DOHH2 (cell line): Measurements from ENCODE around the gene DHRS7C.

Source experiments
- EZH2phosphoT487 ChIP-seq: fragments of 200-600 bp; sonication (generic); IDR thresholded peaks from 2 replicates; pipeline ENCODE4 v1.6.1; 2017; ENCODE audit warnings: borderline replicate concordance, mild to moderate bottlenecking, antibody characterized with exemption, low read length, moderate library complexity, mixed read lengths
- TF ChIP-seq, protein P1 (sequence below): fragments of 200-600 bp; sonication (generic); IDR thresholded peaks from one replicate; pipeline ENCODE4 v1.5.1; 2014; ENCODE audit warnings: antibody characterized with exemption, mild to moderate bottlenecking, low read depth, low read length; ENCODE audit not compliant: poor library complexity, severe bottlenecking

DNA sequence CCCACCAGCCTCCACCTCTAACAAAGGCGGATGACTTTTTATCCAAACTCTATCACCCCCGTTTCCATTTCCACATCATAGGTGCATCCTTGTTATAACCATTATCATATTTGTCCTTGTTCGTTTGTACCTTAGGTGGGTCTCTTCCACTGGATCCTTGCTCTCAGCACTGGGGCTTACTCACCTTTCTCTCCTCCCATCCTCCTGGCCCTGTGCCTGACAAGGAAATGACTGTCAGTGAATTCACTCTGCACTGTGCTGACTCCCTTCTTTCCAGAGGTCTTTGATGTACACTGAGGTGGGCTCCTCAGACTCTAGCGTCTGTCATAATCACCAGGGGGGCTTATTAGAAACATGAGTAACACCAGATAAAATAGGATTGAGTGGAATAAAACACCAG is 27.4 kb upstream of the DHRS7C start:
- TF ChIP-seq, protein P1, sequence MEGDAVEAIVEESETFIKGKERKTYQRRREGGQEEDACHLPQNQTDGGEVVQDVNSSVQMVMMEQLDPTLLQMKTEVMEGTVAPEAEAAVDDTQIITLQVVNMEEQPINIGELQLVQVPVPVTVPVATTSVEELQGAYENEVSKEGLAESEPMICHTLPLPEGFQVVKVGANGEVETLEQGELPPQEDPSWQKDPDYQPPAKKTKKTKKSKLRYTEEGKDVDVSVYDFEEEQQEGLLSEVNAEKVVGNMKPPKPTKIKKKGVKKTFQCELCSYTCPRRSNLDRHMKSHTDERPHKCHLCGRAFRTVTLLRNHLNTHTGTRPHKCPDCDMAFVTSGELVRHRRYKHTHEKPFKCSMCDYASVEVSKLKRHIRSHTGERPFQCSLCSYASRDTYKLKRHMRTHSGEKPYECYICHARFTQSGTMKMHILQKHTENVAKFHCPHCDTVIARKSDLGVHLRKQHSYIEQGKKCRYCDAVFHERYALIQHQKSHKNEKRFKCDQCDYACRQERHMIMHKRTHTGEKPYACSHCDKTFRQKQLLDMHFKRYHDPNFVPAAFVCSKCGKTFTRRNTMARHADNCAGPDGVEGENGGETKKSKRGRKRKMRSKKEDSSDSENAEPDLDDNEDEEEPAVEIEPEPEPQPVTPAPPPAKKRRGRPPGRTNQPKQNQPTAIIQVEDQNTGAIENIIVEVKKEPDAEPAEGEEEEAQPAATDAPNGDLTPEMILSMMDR: no peak
- TF ChIP-seq EZH2phosphoT487: no peak
